Neuronal stem cell (in vitro differentiated cells): ENCODE data around the gene OSBPL1A.

Experiments used
- DNase-seq: peaks from one replicate; pipeline ENCODE4 v3.0.0-alpha.2; 2013; ENCODE audit warnings: low spot score
- H2AFZ ChIP-seq: one replicate; pipeline ENCODE4 v1.6.1; 2013; ENCODE audit warnings: mild to moderate bottlenecking, low read length, inconsistent platforms
- H2AK5ac ChIP-seq: 2 replicates; pipeline ENCODE4 v1.6.1; 2013; ENCODE audit warnings: low read depth, mild to moderate bottlenecking, inconsistent platforms, low read length, moderate library complexity, mixed read lengths
- H2BK120ac ChIP-seq: 2 replicates; pipeline ENCODE4 v1.6.1; 2013; ENCODE audit warnings: low read depth, mild to moderate bottlenecking, inconsistent platforms, low read length, moderate library complexity, mixed read lengths
- H2BK12ac ChIP-seq: one replicate; pipeline ENCODE4 v1.6.1; 2013; ENCODE audit warnings: low read length, inconsistent platforms
- H2BK15ac ChIP-seq: 2 replicates; pipeline ENCODE4 v1.6.1; 2013; ENCODE audit warnings: mild to moderate bottlenecking, low read length, inconsistent platforms, mixed read lengths
- H2BK5ac ChIP-seq: one replicate; pipeline ENCODE4 v1.6.1; 2013; ENCODE audit warnings: inconsistent platforms, mild to moderate bottlenecking, low read length, moderate library complexity
- H3K14ac ChIP-seq: one replicate; pipeline ENCODE4 v1.6.1; 2013; ENCODE audit warnings: low read length, inconsistent platforms
- H3K18ac ChIP-seq: 2 replicates; pipeline ENCODE4 v1.6.1; 2013; ENCODE audit warnings: low read length, inconsistent platforms
- H3K23ac ChIP-seq: 2 replicates; pipeline ENCODE4 v1.6.1; 2013; ENCODE audit warnings: low read depth, mild to moderate bottlenecking, mixed read lengths, low read length, inconsistent platforms; ENCODE audit not compliant: poor library complexity
- H3K27ac ChIP-seq: replicated peaks from 3 replicates; pipeline ENCODE4 v1.5.1; 2013; ENCODE audit warnings: low read length, inconsistent platforms
- H3K27me3 ChIP-seq, 3 experiments: 2 replicates each; pipeline ENCODE4 v1.6.1; 2013; ENCODE audit warnings: low read length in 3 of 3, mild to moderate bottlenecking in 2 of 3, inconsistent platforms in 1 of 3, low read depth in 1 of 3, mixed read lengths in 1 of 3, moderate library complexity in 1 of 3; ENCODE audit not compliant: control insufficient read depth in 3 of 3, insufficient read depth in 3 of 3
- H3K36me3 ChIP-seq, 2 donors: replicated peaks in 1 of 2; 2 replicates each; pipeline ENCODE4 v1.6.1; 2013; ENCODE audit warnings: low read length in 2 of 2; ENCODE audit not compliant: control insufficient read depth in 2 of 2, insufficient read depth in 2 of 2
- H3K4ac ChIP-seq: 2 replicates; pipeline ENCODE4 v1.6.1; 2013; ENCODE audit warnings: inconsistent platforms, mild to moderate bottlenecking, low read length, moderate library complexity
- H3K4me1 ChIP-seq, 2 donors: 1 replicate in 1 of 2; 2 replicates in 1 of 2; pipeline ENCODE4 v1.6.1; 2013; ENCODE audit warnings: low read length in 2 of 2, low read depth in 1 of 2; ENCODE audit not compliant: control insufficient read depth in 2 of 2, insufficient read depth in 1 of 2
- H3K4me2 ChIP-seq: one replicate; pipeline ENCODE4 v1.6.1; 2013; ENCODE audit warnings: mild to moderate bottlenecking, low read length, inconsistent platforms; ENCODE audit not compliant: insufficient read depth, poor library complexity, severe bottlenecking
- H3K4me3 ChIP-seq, 2 donors: 2 replicates each; pipeline ENCODE4 v1.5.1; 2013; ENCODE audit warnings: low read length in 2 of 2, mild to moderate bottlenecking in 2 of 2, inconsistent platforms in 1 of 2, moderate library complexity in 1 of 2
- H3K79me1 ChIP-seq: one replicate; pipeline ENCODE4 v1.6.1; 2013; ENCODE audit warnings: low read depth, mild to moderate bottlenecking, inconsistent platforms, low read length, moderate library complexity
- H3K9ac ChIP-seq: one replicate; pipeline ENCODE4 v1.6.1; 2013; ENCODE audit warnings: mild to moderate bottlenecking, low read depth, low read length, inconsistent platforms; ENCODE audit not compliant: poor library complexity
- H3K9me3 ChIP-seq, 2 donors: replicated peaks in 1 of 2; 2 replicates each; pipeline versions ENCODE3 to v1.6.1; 2013; ENCODE audit warnings: low read length in 2 of 2, mild to moderate bottlenecking in 2 of 2, inconsistent platforms in 1 of 2, low read depth in 1 of 2, mixed read lengths in 1 of 2, moderate library complexity in 1 of 2; ENCODE audit not compliant: control insufficient read depth in 2 of 2, insufficient read depth in 1 of 2
- H4K8ac ChIP-seq: one replicate; pipeline ENCODE4 v1.6.1; 2013; ENCODE audit warnings: low read depth, mild to moderate bottlenecking, inconsistent platforms, low read length, moderate library complexity
- H4K91ac ChIP-seq: one replicate; pipeline ENCODE4 v1.6.1; 2013; ENCODE audit warnings: low read length, low read depth, mild to moderate bottlenecking, inconsistent platforms; ENCODE audit not compliant: poor library complexity
- WGBS, 2 donors: extraction: QIAGEN DNeasy Blood & Tissue Kit; methylation state at CpG; one replicate each; pipeline ENCODE4 v1.1.7; 2013; ENCODE audit warnings: missing lambda C conversion rate in 2 of 2, mixed read lengths in 1 of 2; ENCODE audit not compliant: insufficient read length in 2 of 2, insufficient replicate concordance in 1 of 2; ENCODE audit errors: extremely low coverage in 2 of 2; 5-methylcytosine and 5-hydroxymethylcytosine counted together

Gene OSBPL1A

DNA sequence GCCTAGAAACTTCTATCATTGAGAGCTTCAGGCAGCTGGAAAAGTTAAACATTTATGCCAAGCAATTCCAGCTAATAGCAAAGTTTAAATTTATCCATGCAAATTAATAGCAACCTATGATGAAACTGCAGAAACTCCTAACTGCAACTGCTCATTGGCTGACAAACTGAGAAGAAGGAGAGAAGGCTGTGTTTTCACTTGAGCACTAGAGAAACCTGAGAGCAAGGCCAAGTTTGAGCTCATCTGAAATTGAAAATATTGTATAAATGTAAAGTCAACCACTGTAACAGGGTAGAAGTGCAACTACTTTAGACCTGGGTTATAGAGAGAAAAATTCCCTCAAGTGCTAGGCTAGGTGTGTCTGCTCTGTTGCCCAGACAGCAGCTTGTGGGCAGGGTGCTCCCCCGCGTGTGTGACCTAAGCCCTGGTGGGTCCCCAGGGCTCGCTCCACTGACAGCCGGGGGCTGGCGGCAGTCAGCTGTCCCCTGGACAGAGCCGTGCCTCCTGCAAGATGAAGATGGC, 208.6 kb downstream of the OSBPL1A start:
- H3K9me3 ChIP-seq: no peaks in the 10 kb centered on the region
- H3K36me3 ChIP-seq: peaks cover 0 to 12% of the 10 kb centered on the region in 2 donors
- no peak overlapping the region for H3K14ac ChIP-seq
- H2AK5ac ChIP-seq: no peak overlapping the region
- H3K27me3 ChIP-seq: no peaks in the 10 kb centered on the region
- no peak for DNase-seq
- H2BK12ac ChIP-seq: no peak overlapping the region
- no peak overlapping the region for H2BK15ac ChIP-seq
- WGBS, 2 donors: no CpG with 5 or more reads among the region's 6 CpGs
- no peak overlapping the region for H4K91ac ChIP-seq
- H3K4me2 ChIP-seq: no peak overlapping the region
- H3K27ac ChIP-seq: no peak overlapping the region
- no peak overlapping the region for H3K23ac ChIP-seq
- no peaks in the 10 kb centered on the region for H3K79me1 ChIP-seq
- H3K9ac ChIP-seq: no peak overlapping the region
- H4K8ac ChIP-seq: no peak overlapping the region
- H3K4me1 ChIP-seq: peaks cover 9 to 17% of the 10 kb centered on the region in 2 donors
- H3K4ac ChIP-seq: no peak overlapping the region
- H2BK5ac ChIP-seq: no peak overlapping the region
- H2BK120ac ChIP-seq: no peak overlapping the region
- no peak overlapping the region for H3K18ac ChIP-seq
- H3K4me3 ChIP-seq: no peak overlapping the region
- H2AFZ ChIP-seq: no peak overlapping the region

DNA sequence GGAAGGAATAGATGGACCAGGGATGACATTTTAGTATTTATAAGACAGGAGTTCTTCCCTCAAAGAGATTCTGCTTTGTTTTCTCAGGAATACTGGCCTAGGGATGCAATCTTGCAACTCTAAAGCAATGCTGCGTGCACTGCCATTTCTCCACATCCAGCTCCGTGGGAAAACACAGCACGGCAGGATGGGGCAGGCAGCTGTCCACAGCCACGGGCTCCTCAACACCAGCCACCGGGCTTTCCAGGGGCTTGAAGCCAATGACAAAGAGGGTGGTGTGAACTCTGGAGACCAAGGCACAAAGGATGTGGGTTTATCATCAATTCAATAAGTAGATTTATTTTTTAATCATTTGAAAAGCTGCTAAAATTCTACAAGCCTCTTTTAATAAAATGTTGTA, 209.5 kb downstream of the OSBPL1A start:
- no peak for DNase-seq
- H2AK5ac ChIP-seq: no peak overlapping the region
- H2AFZ ChIP-seq: no peak overlapping the region
- H3K79me1 ChIP-seq: no peaks in the 10 kb centered on the region
- H2BK15ac ChIP-seq: no peak overlapping the region
- no peak overlapping the region for H2BK12ac ChIP-seq
- H3K27me3 ChIP-seq: no peaks in the 10 kb centered on the region
- no peak overlapping the region for H3K4me2 ChIP-seq
- no peak overlapping the region for H2BK5ac ChIP-seq
- H3K9ac ChIP-seq: no peak overlapping the region
- H4K91ac ChIP-seq: no peak overlapping the region
- H3K4me1 ChIP-seq: peaks cover 9 to 17% of the 10 kb centered on the region in 2 donors
- H3K36me3 ChIP-seq: peaks cover 0 to 8% of the 10 kb centered on the region in 2 donors
- no peak overlapping the region for H3K18ac ChIP-seq
- H4K8ac ChIP-seq: no peak overlapping the region
- no peak overlapping the region for H2BK120ac ChIP-seq
- H3K23ac ChIP-seq: no peak overlapping the region
- H3K27ac ChIP-seq: no peak overlapping the region
- H3K4me3 ChIP-seq: no peak overlapping the region
- WGBS, 2 donors: no CpG with 5 or more reads among the region's 5 CpGs
- H3K9me3 ChIP-seq: no peaks in the 10 kb centered on the region
- no peak overlapping the region for H3K14ac ChIP-seq
- no peak overlapping the region for H3K4ac ChIP-seq

DNA sequence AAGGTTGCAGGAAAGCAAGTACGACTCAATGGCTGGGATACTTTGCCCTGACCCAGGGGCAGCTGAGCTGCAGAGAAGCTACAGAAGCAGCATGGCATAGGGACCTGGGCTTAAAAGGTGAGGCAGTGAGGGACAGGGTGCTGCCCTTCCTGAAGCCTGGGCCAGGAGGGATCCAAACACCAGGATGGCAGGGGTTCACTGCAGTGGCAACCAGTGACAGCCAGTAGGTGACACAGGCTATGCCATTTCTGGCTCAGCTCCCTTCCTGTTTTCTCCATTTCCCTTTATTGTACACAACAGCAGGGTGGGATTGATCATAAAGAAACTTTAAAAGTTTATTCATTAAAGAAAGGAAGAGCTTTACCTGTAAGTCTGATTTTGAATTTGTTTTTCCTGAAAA, 209.9 kb downstream of the OSBPL1A start:
- H3K23ac ChIP-seq: no peak overlapping the region
- no CpG with 5 or more reads among the region's 1 CpG for WGBS, 2 donors
- H3K14ac ChIP-seq: peak overlapping the region; percentile 60
- no peak overlapping the region for H3K4ac ChIP-seq
- no peaks in the 10 kb centered on the region for H3K27me3 ChIP-seq
- H3K18ac ChIP-seq: peak overlapping the region; percentile 27
- H3K9ac ChIP-seq: no peak overlapping the region
- peaks cover 9 to 17% of the 10 kb centered on the region in 2 donors for H3K4me1 ChIP-seq
- no peak for DNase-seq
- H3K9me3 ChIP-seq: no peaks in the 10 kb centered on the region
- peaks cover 0 to 8% of the 10 kb centered on the region in 2 donors for H3K36me3 ChIP-seq
- no peak overlapping the region for H2BK12ac ChIP-seq
- H2BK120ac ChIP-seq: no peak overlapping the region
- H3K79me1 ChIP-seq: no peaks in the 10 kb centered on the region
- H2BK15ac ChIP-seq: no peak overlapping the region
- H2BK5ac ChIP-seq: no peak overlapping the region
- H3K4me2 ChIP-seq: no peak overlapping the region
- H3K27ac ChIP-seq: no peak overlapping the region
- no peak overlapping the region for H4K8ac ChIP-seq
- H2AFZ ChIP-seq: no peak overlapping the region
- no peak overlapping the region for H3K4me3 ChIP-seq
- H2AK5ac ChIP-seq: no peak overlapping the region
- H4K91ac ChIP-seq: no peak overlapping the region

DNA sequence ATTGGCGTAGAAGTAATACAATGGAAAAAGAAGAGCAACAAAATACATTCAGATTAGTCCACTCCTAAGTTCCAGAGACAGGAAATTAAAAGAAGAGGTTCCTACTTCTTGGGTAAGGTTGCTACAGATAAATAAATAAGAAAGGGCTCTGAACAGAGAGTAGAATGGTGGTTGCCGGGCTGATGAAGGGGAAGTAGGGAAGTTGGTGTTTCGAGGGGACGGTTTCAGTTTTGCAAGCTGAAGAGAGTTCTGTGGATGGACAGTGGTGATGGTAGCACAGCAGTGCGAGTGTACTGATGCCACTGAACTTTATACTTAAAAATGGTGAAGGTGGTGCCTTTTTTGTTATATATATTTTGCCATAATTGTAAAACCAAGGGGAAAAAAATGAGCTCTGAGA, 210.6 kb downstream of the OSBPL1A start:
- peaks cover 9 to 17% of the 10 kb centered on the region in 2 donors for H3K4me1 ChIP-seq
- no peak for DNase-seq
- H3K27me3 ChIP-seq: no peaks in the 10 kb centered on the region
- H3K4ac ChIP-seq: no peak overlapping the region
- peaks cover 0 to 9% of the 10 kb centered on the region in 2 donors for H3K36me3 ChIP-seq
- WGBS, 2 donors: 100% methylated on average over 3 of the region's 5 CpGs; no CpG with 5 or more reads in 1 of the 2 donors
- H3K23ac ChIP-seq: no peak overlapping the region
- no peak overlapping the region for H3K9ac ChIP-seq
- H2BK120ac ChIP-seq: no peak overlapping the region
- H2BK12ac ChIP-seq: no peak overlapping the region
- H2BK15ac ChIP-seq: no peak overlapping the region
- H3K27ac ChIP-seq: no peak overlapping the region
- H3K18ac ChIP-seq: no peak overlapping the region
- no peak overlapping the region for H3K4me3 ChIP-seq
- no peak overlapping the region for H4K91ac ChIP-seq
- no peak overlapping the region for H3K14ac ChIP-seq
- no peak overlapping the region for H4K8ac ChIP-seq
- no peak overlapping the region for H3K4me2 ChIP-seq
- no peaks in the 10 kb centered on the region for H3K9me3 ChIP-seq
- no peak overlapping the region for H2BK5ac ChIP-seq
- no peak overlapping the region for H2AFZ ChIP-seq
- no peaks in the 10 kb centered on the region for H3K79me1 ChIP-seq
- no peak overlapping the region for H2AK5ac ChIP-seq
